Fibroblast of skin of right quadriceps (primary cell): ENCODE measurements around the gene PKLR.
A peak's percentile ranks its signal among the peaks of the same experiment; 100 is the strongest.
"Not testable (repeated sequence)": the region's sequence is repeated elsewhere in the genome, so short reads cannot be mapped to it uniquely, and the experiment has no call there.

Source experiments
- DNase-seq: peaks from one replicate; pipeline ENCODE4 v3.0.0-alpha.2; 2013

PKLR gene

DNA sequence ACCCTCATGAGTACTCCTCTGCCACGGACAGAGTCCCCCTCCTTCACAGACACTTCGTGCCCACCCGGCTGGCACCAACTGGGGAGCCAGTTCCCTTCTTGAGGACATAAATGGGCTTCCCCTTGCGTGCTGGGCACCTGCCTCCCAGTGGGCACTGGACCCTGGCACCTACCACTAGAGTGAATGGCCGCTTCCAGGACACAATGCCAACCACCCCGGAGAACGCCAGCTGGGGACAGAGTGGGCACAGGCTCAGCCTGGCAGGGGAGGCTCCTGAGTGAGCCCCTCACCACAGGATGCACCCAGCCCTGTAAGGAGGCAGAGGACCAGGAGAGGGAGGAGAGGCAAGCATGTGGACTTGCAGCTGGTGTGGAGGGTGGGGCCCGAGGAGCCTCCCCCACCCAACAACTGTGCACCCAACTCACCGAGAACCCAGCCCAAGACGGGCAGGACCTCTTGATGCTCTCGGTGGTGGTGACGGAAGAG, 47.0 kb downstream of the PKLR start:
- no peak for DNase-seq

DNA sequence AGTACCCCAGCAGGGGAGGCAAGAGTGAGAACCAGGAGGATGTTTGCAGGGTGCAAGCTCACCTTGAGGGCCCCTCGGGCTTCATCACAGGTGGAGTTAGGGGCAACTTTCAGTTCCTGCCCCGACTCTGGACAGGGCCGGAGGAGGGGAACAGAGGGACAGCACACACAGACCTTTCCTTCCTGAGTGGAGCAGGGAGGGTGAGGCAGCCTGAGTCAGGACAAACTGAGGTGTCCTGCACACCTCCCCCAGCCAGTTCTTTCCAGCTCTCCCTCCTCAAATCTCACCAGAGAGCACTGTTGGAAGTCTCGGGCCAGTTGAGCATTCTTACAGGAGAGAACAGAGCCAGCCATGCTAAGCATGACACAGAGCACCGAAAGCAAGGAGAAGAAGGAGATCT, 47.4 kb downstream of the PKLR start:
- no peak for DNase-seq

GRCh38 chr1:155253208-155253607, 48.0 kb downstream of the PKLR start:
- no peak for DNase-seq

GRCh38 chr1:155251566-155251965, 49.7 kb downstream of the PKLR start:
- no peak for DNase-seq

GRCh38 chr1:155250633-155251449, 50.4 kb downstream of the PKLR start:
- DNase-seq, result peak; percentile 88

GRCh38 chr1:155250246-155250632, 51.0 kb downstream of the PKLR start:
- DNase-seq, result no peak

- no peak for DNase-seq
Measured at GRCh38 chr1:155247667-155248553, 53.3 kb downstream of the PKLR start.

DNA sequence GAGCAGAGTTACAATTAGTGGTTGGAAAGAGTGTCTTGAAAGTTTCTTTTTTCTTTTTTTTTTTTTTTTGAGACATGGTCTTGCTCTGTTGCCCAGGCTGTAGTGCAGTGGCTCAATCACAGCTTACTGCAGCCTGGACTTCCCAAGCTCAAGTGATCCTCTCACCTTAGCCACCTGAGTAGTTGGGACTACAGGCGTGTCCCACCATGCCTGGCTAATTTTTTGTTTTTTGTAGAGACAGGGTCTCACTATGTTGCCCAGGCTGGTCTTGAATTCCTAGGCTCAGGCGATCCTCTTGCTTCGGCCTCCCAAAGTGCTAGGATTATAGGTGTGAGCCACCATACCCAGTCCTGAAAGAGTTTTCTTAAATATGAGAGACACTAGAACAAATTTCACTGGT, 54.4 kb downstream of the PKLR start:
- DNase-seq, result not testable (repeated sequence)

GRCh38 chr1:155245163-155245524, 56.1 kb downstream of the PKLR start:
- no peak for DNase-seq

DNA sequence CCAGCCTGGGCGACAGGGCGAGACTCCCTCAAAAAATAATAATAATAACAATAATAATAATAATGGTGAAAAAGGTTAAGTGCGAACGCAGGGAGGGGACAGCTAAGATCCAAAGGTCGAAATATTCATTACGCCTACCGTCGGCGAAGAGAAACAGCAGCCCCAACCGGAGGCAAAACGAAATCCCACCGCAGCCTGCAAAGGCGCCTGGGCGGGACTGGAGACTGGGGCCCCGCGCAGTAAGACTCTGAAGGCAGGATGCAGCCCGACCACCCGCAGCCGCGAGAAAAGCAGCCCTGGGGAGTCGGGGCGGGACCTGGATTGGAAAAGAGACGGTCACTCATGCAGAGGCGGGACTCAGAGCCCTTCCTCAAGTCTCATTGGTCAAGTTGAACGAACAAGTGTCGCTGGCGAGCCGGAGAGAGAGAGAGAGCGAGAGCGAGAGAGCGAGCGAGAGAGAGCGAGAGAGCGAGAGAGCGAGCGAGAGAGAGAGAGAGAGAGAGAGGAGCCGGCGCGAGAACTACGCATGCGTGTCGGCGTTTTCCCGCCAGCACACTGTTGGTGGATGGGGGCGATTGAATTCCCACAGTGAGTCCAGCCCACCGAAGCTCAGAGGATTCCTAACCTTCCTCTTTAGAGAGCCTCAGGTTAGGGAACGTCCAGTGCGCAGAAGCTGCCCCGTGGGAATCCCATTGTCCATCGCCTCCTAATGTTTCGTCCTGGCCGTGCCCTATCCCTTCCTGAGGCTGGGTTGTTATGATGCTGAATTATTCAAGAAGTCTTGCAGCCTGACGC, 56.7 kb downstream of the PKLR start:
- peak; percentile 100 for DNase-seq

GRCh38 chr1:155242805-155243358, 58.4 kb downstream of the PKLR start:
- no peak for DNase-seq

- DNase-seq, result no peak
Measured at GRCh38 chr1:155241841-155242264, 59.4 kb downstream of the PKLR start.

DNA sequence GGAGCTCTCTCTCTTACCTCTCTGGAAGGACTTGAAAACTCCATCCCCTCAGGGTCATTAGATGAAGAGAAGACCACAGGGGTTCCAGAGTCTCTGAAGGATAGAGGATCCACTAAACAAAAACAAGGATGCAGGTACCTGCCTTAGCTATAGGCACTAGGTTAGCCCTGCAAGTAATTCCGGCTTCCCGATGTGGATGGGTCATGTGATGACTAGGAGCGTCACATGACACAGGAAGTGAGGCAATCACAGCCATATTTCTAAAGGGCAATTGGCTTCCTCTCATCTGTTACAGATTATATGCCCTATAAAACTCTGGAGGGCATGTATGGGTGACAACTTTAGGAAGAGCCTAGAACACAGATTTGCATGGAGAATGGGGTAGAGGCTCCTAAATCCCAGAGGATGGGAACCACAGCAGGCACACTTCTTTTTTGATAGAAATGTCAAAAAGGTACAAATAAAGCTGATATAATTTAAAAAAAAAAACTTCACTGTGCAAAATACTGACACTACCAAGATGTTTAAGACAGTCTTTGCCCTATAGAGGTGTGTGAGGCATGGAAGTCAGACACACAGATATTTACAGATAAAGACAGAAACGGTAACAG, 60.1 kb downstream of the PKLR start:
- peak; percentile 87 for DNase-seq
